Amygdala (tissue), 56 donors: ENCODE measurements around the gene RTEL1.
"Not testable (repeated sequence)": the region's sequence is repeated elsewhere in the genome, so short reads cannot be mapped to it uniquely, and the experiment has no call there.

Experiments
- DNase-seq, 56 donors: peaks; one replicate each; lab custom pipeline; 2025; lab: John Stamatoyannopoulos, UW

Gene RTEL1

DNA sequence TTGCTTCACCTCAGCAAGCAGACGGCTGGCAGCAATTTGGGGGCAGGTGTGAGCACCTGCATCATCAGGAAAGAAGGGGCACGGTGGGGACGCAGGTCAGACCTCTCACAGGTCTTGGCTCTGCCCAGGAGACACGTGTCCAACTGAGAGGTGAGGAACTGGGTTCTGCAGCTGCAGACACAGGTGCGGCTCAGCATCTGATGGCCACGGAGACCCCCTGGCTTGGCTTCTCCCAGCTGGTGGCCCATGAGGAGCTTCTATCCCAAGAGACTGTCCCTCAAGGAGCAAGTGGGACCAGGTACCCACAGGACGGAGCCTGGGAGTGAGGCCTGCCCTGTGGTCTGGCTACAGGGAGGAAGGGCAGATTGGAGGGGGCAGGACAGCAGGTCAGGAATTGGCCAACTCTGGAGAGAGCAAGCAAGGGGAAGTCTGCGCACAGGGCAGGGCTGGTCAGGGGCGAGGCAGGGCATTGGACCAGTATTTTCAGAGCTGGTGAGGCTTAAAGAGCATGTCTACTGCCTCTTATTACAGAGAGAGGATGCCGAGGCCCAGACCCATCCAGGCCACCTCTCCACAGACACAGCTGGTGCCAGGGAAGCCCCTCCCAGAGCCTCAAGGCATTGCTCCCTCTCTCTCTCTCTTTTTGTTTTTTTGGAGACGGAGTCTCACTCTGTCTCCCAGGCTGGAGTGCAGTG lies 9.1 kb upstream of the RTEL1 start:
- DNase-seq: no peak

DNA sequence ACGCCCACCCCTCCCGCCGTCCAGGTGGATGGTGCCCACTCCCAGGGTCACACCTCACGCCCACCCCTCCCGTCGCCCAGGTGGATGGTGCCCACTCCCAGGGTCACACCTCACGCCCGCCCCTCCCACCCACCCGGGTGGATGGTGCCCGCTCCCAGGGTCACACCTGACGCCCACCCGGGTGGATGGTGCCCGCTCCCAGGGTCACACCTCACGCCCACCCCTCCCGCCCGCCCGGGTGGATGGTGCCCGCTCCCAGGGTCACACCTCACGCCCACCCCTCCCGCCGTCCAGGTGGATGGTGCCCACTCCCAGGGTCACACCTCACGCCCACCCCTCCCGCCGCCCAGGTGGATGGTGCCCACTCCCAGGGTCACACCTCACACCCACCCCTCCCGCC lies 7.6 kb upstream of the RTEL1 start:
- DNase-seq: not testable (repeated sequence)

DNA sequence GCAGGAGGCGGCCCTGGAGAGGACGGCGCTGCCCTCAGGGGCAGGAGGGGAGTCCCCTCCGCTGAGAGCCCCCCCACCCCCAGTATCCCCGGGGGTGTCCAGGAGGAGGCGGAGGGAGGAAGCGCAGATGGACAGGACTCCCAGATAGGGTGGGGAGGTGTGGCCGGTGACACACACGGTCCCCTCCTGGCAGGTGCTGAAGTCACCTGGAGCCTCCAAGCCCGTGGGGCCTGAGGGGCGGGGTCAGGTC lies 6.2 kb upstream of the RTEL1 start:
- no peak for DNase-seq

DNA sequence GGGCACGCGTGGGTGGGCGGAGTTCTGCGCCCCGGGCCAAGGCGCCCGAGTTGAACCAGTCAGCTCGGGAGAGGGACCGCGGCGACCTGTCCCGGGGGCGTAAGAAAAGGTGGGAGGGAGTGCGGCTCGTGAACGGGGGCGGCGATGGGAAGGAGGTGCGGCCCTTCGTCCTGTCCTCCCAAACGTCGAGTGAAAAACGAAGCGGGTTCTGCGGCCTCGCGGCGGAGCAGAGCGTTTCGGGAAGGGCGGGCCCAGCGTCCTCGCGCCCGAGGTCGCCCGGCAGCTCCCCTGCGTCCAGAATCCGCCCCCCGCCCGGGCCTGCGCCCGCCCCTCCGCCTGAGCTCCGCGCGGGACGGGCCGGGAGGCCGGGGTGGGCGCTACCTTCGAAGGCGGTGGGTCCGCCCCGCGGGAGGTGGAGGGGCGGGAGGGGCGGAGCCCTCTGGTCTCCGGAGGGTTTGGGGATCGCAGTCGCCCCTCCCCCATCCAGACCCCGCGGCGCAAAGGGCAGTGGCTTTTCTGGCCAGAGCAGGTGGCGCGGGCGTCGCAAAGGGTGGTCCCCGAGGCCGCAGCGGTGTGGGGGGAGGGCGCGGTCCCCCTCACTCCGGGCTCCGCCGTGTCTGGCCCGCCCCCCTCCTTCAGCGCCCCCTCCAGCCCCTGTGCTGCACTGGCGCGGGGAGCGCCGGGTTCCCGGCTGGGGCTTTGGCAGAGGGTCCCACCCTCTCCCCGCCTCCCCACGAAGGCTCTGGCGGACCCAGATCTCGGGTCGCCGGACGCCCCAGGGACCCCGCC lies 5.7 kb upstream of the RTEL1 start:
- DNase-seq: peak in 3 of 56 donors; percentile 29 to 52 (median 35)

DNA sequence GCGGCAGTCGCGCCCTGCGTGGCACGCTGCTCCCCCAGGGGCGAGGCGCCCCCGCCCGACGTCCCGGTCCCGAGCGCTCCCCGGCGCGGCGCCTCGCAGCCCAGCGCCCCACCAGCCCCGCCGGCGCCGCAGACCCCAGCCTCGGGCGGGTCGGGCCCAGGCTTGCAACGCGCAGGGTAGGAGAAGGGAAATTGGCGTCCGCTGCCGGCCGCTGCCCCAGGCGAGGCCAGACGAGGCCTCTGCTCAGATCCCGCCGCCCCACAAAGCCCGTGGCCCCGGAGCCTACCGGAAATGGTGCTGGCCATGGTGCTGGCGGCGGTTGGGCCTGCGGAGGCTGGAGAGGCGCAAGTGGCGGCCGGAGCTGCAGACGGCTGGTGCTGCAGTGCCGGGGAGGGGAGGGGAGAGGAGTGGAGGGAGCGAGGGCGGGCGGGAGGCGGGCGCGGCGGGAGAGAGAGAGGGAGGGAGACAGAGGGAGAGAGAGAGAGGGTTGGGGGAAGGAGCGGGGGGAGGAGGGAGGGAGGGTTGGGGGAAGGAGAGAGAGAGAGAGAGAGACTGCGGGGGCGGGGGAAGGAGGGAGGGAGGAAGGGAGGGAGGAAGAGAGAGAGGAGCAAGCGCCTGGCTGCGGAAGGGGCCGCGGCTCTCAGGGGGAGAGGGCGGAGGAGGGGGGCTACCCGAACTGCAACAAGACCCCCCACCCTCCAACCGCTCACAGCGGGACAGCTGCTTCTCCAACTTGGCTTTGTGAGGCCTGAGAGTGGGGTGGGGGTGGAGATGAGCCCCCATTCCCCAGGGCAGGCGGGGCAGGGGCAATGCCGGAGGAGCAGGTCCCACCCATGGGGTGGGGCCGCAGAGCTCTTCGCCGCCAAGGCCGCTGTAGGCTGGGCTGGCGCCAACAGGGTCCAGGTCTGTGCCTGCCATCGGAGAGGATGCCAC lies 4.8 kb upstream of the RTEL1 start, which contains the start of gene STMN3:
Gene STMN3, minus strand, starts transcription at position 384 of the 933 bp plus-strand sequence. Its CDS starts 79 bp downstream, at position 305.
- peak in 53 of 56 donors; percentile 19 to 93 (median 78) for DNase-seq

DNA sequence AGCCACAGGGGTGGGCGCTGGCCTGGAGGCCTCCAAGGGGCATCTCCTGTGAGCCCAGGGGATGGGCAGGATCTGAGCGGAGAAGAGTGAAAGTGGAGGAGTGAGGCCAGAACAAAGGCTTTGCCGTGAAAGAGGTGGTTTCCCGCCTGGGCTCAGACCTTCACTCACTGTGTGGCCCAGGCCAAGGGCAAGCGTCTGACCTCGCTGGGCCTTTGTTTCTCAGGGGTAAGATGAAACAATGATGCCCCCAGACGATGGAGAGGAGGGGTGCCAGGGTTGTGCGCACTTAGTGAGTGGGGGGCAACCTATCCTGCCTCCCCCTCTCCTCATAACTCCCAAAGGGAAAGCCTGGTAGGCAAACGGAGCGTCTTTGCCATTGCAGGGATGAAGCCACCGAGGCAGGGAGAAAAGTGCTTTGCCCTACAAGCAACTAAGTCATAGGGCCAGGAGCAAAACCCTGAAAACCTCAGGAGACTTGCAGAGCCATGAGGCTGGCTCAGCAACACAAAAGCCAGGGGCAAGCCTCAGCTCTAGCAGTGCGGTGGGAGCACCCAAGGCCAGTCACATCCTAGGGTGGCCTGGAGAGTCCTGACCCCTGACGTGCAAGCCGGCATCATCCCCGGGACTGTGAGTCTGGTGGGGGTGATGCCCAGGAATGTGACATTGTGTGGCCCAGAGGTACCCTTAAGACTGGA lies 4.0 kb upstream of the RTEL1 start:
- DNase-seq: no peak

DNA sequence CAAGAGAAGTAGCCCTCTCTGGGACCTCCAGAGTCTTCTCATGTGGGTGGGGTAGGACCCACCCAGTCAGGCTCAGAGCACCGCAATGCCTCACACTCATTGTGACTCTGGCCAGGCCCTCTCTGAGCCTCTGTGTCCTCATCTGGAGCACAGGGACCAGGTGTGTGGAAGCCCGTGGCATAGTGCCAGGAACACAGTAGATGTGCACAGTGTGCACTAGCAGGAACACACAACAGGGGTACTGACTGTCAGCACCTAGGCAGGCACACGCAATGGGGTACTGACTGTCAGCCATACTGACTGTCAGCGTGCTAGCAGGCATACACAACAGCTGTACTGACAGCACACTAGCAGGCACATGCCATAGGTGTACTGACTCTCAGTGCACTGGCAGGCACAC lies 2.9 kb upstream of the RTEL1 start:
- DNase-seq: no peak

DNA sequence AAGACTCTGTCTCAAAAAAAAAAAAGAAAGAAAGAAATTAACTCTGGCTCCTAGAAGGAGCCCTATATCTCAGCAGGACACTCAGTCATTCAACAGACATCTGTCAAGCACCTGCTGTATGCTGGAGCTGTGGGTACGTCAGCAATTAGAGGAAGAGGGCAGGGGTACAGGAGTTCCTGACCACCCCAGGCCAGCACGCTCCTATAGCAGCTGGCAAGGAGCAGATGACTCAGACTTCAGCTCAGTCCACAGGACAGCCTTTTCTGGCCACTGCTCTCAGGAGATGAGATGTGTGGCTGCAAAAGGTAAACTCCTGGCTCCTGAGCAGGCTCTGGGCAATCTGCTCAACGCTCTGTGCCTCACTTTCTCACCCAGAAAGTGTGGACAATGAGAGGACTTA lies 1.7 kb upstream of the RTEL1 start:
- no peak for DNase-seq

DNA sequence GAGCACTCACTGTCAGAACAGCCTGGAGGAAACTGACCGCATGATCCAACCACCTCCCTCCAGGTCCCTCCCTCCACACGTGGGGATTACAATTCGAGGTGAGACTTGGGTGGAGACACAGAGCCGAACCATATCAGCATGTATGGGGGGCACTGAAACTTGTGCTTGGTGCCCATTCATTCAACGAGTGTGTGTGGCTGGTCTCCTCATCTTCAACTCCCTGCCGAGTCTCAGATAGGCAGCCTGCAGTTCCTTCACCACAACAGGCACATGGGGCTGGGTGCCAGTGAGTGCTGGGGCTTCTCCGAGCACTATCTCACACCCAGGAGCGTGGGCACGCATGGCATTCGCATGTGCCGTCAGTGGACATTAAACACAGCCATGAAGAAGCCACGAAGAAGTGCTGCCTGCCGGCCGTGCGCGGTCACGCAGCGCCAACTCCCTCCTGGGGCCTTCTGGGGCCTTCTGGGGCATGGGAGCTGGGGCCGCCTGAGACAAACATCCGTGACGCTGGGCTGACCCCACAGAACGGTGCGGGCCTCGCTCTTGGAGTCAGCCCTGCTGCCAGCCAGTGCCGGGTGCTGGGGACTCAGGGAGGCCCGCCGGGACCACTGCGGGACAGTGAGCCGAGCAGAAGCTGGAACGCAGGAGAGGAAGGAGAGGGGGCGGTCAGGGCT lies 714 bp upstream of the RTEL1 start:
- peak in 1 of 56 donors; percentile 50 for DNase-seq

DNA sequence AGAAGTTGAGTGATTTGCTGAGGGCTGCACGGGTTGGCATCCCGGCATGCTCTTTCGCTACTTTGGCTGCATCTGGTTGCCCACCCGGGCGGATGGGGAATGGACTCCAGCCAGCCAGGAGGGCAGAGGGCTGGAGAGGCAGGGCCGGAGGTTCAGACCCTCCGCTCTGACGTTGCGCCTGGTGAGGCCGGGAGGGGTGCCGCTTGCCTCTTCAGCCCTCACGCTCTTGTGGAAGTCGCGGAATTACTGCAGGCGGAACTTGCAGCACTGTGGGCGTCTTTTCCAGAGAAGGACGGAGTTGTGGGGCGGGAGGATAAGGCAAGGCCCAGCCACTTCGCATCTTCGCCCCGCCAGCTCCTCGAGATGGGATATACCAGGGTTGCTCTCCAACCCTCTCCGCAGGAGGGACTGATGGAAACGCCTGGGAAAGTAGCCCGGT lies 656 bp downstream of the RTEL1 start:
- peak in 4 of 56 donors; percentile 55 to 65 (median 60) for DNase-seq

DNA sequence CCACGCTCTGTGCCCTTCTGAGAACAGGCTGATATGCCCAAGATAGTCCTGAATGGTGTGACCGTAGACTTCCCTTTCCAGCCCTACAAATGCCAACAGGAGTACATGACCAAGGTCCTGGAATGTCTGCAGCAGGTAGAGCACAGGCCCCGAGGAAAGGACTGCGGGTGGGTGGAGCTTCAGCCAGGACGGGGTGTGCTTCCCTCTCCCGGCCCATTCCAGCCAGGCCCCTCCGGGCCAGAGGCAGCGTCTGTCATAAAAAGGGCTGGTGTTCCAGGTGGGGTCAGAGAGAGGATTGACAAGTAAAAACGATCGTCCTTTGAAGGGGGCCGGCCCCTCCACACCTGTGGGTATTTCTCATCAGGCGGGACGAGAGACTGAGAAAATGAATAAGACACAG lies 1.3 kb downstream of the RTEL1 start:
- no peak for DNase-seq

DNA sequence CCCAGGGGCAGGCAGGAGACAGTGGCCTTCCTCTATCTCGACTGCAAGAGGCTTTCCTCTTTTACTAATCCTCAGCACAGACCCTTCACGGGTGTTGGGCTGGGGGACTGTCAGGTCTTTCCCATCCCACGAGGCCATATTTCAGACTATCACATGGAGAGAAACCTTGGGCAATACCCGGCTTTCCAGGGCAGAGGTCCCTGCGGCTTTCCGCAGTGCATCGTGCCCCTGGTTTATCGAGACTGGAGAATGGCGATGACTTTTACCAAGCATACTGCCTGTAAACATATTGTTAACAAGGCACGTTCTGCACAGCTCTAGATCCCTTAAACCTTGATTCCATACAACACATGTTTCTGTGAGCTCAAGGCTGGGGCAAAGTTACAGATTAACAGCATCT lies 2.1 kb downstream of the RTEL1 start:
- DNase-seq: not testable (repeated sequence)

DNA sequence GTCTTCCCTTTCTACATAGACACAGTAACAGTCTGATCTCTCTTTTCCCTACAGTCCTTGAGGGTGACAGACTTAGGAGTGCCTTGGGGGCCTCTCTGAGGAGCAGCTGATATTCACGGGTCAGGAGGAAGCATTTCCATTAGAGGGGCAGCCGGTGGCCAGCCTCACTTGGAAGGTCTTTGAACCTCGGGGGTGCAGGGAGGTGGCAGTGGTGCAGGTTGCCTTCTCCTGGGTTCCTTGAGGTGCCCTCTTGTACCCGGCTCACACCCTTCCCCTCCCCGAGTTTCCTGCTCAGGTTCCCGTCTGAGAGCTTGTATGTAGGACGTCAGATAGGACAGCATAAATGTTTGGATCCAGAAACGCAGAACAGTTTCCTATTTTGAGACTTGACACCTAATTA lies 2.5 kb downstream of the RTEL1 start:
- DNase-seq: no peak

DNA sequence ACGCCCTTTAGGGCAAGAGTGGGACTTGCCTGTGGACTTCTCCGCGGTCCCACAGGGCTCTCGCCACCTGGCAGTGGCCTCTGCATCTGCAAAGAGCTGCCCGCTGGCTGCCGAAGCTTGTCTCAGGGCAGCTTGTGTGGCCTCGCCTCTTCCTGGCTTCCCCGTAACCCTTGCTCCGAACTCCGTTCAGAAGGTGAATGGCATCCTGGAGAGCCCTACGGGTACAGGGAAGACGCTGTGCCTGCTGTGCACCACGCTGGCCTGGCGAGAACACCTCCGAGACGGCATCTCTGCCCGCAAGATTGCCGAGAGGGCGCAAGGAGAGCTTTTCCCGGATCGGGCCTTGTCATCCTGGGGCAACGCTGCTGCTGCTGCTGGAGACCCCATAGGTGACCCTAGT lies 3.0 kb downstream of the RTEL1 start:
- no peak for DNase-seq

DNA sequence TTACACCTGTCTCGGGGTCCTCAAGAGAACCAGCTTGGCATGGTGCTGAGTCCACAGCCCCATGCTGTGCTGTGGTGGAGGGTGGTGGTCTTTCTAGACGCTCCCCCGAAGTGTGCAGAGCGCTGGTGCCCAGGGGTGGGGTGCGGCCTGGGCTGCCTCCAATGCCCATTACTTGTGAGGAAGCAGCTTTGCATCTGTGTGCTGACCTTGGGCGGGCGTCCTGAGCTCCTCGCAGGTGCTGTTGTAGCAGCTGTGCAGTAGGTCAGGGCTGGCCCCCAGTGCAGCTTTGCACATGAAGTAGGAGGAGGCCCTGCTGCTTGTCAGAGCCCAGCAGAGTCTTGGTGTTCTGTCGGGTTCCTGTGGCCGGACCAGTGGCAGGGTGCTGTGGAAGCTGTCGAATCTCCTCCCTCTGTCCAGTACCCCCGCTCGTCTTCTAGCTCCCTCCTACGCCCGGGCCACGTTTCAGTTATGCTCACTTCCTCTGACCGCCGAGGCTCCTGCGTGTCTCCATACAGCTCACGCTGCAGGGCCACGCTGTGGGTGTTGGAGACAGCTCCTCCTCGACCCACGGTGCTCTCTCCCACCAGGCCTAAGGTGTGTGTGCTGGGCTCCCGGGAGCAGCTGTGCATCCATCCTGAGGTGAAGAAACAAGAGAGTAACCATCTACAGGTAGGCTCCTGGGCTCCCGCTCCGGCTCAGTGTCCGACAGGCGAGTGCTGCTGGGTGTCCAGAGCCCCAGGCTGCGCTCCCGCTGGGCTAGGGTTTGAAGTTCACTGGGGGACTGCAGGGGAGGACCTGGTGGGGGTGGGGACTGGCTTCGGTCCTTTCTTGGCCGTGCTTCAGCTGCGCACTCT lies 4.1 kb downstream of the RTEL1 start:
- no peak for DNase-seq

DNA sequence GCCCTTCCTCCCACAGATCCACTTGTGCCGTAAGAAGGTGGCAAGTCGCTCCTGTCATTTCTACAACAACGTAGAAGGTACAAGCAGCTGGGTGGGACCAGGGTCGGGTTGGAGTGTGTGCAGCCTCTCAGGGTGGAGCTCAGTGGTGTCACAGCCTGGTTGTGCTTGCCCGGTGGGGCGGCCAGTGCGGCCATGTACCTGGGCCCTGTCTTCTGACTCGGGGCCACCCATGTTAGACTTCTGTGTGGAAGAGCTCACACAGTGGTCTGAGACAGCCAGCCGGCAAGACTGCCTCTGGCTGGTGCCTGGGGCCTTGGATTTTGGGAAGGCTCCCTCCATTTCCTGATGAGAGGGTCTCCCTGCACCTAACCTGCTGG lies 4.7 kb downstream of the RTEL1 start:
- no peak for DNase-seq

DNA sequence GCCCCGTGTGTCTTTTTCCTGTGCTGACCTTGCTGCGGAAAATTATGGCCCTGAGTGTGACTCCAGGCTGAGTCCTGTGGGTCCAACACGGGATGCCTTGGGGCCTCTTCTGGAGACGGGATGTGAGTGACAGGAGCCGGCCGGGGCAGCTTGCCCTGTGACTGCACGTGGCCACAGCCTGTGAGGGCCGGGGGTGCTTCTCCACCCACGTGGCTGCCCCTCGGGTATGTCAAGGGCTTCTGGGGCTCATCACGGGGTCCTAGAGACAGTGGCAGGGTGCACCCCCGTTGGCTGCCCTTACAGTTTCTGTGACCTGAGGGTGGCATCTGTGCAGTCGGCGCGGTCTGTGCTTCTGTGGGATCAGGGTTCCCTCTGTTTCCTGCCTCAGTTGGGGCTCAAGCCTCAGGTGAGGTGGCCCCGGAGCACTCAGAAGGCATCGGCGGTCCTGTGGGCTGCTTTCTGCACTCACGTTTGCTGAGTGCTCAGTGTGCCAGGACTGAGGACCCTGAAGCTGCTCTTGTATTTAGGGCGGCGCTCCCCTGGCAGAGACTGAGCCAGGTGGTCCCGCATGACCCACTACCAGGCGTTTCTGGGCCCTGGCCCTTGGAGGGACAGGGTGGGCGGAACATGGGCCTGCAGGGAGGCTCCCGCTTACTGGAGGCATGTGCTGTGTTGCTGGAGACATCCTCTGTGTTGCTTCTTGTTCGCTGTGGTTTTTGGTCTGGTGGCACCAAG lies 5.4 kb downstream of the RTEL1 start:
- DNase-seq: no peak

DNA sequence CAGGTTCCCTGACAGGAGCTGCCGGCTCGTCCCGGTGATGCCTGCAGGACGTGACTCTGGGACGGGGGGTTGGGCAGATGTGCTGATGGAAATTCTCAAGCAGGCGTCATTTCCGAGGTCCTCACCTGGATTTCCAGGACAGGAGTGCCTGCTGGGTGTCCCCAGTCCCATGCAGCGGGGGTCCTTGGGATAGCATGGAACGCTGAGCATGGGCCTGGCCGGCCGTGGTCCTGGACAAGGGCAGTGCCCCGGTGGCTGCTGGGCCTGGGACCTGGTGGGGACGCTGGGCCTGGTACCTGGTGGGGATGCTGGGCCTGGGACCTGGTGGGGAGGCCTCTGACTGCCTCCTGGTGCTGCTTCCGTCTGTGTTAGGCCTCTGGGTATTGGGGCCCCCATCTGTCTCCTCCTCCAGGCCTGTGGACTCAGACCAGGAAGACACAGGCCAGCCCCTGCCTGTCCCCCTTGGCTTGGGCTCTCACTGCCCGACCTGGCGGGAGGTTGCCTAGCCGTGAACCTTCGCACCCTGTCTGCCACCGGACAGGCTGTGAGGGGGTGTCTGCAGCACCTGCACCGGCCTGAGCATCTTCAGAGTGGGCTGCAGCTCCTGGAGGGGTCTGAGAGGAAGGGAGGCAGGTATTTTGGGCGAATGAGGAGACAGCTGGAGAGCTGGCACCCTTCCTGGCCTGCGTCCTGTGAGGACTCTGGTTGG lies 6.2 kb downstream of the RTEL1 start:
- no peak for DNase-seq
